Adrenal gland (tissue), 12 donors: Measurements from ENCODE around the gene RRAD. TPM values are rescaled to one million over a fixed set of nuclear protein-coding genes. Genes with fewer than 3 reads are reported as not detected.

ENCODE experiments used
- DNase-seq, 7 donors: peaks; one replicate each; pipeline ENCODE4 v3.0.0-alpha.2; 2019 to 2020
- H3K27ac ChIP-seq, 5 donors: fragments of 200-600 bp; sonication (generic) in 4 of 5; 1 replicate in 3 of 5; 2 replicates in 2 of 5; pipeline versions ENCODE4 v1.5.1 to v1.8.0; 2016 to 2020; ENCODE audit warnings: mild to moderate bottlenecking in 1 of 5
- H3K27me3 ChIP-seq: fragments of 200-600 bp; 2 replicates; pipeline ENCODE4 v1.8.0; 2021
- H3K36me3 ChIP-seq, 2 donors: fragments of 200-600 bp; replicated peaks in 1 of 2; 1 replicate in 1 of 2; 2 replicates in 1 of 2; pipeline versions ENCODE4 v1.5.1 to v1.8.0; 2018 to 2022
- H3K4me1 ChIP-seq, 2 donors: fragments of 200-600 bp; replicated peaks in 1 of 2; 1 replicate in 1 of 2; 2 replicates in 1 of 2; pipeline versions ENCODE4 v1.5.1 to v1.8.0; 2018 to 2021
- H3K4me3 ChIP-seq, 4 donors: fragments of 200-600 bp; sonication (generic) in 3 of 4; one replicate each; pipeline ENCODE4 v1.5.1; 2016 to 2018
- H3K9me3 ChIP-seq, 3 donors: fragments of 200-600 bp; sonication (generic) in 1 of 3; replicated peaks in 1 of 3; 1 replicate in 2 of 3; 2 replicates in 1 of 3; pipeline versions ENCODE4 v1.5.1 to v1.8.0; 2016 to 2021
- CTCF ChIP-seq, 6 experiments: fragments of 450-650 bp in 4 of 6; fragments of 200-600 bp in 2 of 6; sonication (generic) in 1 of 6; IDR thresholded peaks; 1 replicate in 5 of 6; 2 replicates in 1 of 6; pipeline versions ENCODE4 v1.5.1 to v1.8.0; 2016 to 2021; ENCODE audit warnings: antibody characterized with exemption in 6 of 6, mild to moderate bottlenecking in 2 of 6, moderate library complexity in 1 of 6
- POLR2A ChIP-seq, 2 donors: fragments of 450-650 bp; IDR thresholded peaks; one replicate each; pipeline ENCODE4 v1.6.1; 2017; ENCODE audit warnings: antibody characterized with exemption in 2 of 2, mild to moderate bottlenecking in 2 of 2, moderate library complexity in 1 of 2
- WGBS, 4 donors: extraction: QIAGEN DNeasy Blood & Tissue Kit in 2 of 4; methylation state at CpG; one replicate each; pipeline versions ENCODE4 v1.1.5 to v1.1.7; 2013 to 2017; 5-methylcytosine and 5-hydroxymethylcytosine counted together
- intact Hi-C, 2 donors: fragments of 100-400 bp; cut with DNase I; formaldehyde crosslinking; loops; one replicate each; pipeline versions ENCODE4 v1.14.1 to v1.15.0; 2022 to 2023
- polyA plus RNA-seq, 3 donors: library from polyadenylated mRNA; stranded (reverse); fragments of 200-250 nt in 2 of 3; fragments of 350-450 nt in 1 of 3; fragmentation: Illumina TruSeq in 1 of 3; extraction: RNeasy Lipid Tissue Mini Kit (QIAGEN cat#74804) in 1 of 3; gene quantifications; one replicate each; pipeline ENCODE4 v1.2.3, GENCODE V29; 2013 to 2014
- total RNA-seq, 9 donors: library from RNA; depleted of rRNA in 4 of 9; stranded (reverse); fragments of >200 nt in 4 of 9; fragments of 120-200 nt in 1 of 9; fragmentation: NEBNext Ultra II Directional in 1 of 9; extraction: Animal tissue kit (Norgen Biotek cat#: 25700) in 1 of 9; gene quantifications; one replicate each; pipeline versions ENCODE4 v1.1.0 to v1.2.4, GENCODE V29; 2013 to 2023
- donor health status: healthy with polysubstance abuse.
- donor health status: Bipolar disorder and iron deficiency.
- donor health status: DM: yes; HTN: yes; CAD: no.
- donor health status: DM: no; HTN: no; CAD: no.
- donor health status: DM: no; HTN: no; CAD: no.
- donor health status: DM: yes; HTN: yes; CAD: no.

The RRAD gene
- total and polyA plus RNA-seq, 12 donors, result 0.22 to 52.5 (median 13.0) TPM

DNA sequence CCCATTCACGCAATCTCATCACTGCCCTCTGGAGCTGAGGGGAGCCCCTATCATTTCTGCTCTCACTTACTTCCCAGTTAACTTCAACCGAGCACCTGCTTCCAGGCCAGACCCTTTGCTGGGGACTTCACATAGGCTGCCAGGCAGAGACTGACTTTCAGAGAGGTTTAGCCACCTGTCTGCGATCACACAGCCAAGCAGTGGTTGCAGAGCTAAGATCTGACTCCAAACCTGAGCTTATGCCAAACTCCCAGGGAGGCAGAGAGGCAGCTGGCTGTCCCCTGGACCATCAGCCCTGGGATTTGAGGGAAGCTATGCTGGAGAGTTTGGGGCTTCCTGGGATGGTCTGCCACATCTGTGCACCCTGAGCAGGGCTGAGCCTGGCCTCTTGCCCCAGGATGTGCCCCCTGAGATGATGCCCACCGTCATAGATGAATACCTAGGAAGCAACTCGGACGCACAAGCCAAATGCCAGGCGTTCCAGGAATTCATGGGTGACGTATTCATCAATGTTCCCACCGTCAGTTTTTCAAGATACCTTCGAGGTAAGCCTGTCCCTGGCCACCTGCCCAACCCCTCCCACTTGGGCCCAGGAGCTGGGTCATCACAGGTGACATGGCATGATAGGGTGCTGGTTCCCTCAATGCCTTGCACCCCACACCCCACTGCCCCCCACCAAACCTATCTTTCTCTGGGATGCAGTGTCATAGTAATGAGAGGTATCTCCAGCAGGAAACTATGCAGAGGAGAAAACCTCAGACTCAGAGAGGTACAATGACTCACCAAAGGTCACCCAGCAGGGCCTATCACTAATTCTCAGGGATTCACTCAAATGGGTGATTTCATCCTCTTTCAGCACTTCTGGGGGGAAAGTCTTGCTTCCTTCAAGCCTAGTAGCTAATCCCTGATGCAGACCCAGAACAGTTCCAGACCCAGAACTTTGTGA lies 45.7 kb upstream of the RRAD start:
- TF ChIP-seq CTCF (IDR thresholded peaks at IDR 0.05) (no peak), POLR2A (IDR thresholded peaks at IDR 0.05) (no peak)
- H3K27me3 ChIP-seq, result no peaks in the 10 kb centered on the region
- DNase-seq, result no peak
- H3K27ac ChIP-seq, result no peak overlapping the region
- H3K9me3 ChIP-seq, result no peaks in the 10 kb centered on the region
- peaks cover 0 to 5% of the 10 kb centered on the region in 2 donors for H3K4me1 ChIP-seq
- no peak overlapping the region for H3K4me3 ChIP-seq
- H3K36me3 ChIP-seq, result no peaks in the 10 kb centered on the region
- 76 to 86% (median 78%) methylated on average over 6 to 10 of the region's 10 CpGs for WGBS, 4 donors
- intact Hi-C loops, result no loop called here

GRCh38 chr16:66968847-66969246 lies 43.5 kb upstream of the RRAD start:
- WGBS, 4 donors, result 43 to 67% (median 53%) methylated on average over 1 to 5 of the region's 5 CpGs
- H3K27me3 ChIP-seq, result no peaks in the 10 kb centered on the region
- intact Hi-C loops, result no loop called here
- H3K4me1 ChIP-seq, result peaks cover 0 to 5% of the 10 kb centered on the region in 2 donors
- no peaks in the 10 kb centered on the region for H3K36me3 ChIP-seq
- H3K27ac ChIP-seq, result peak overlapping the region in 1 of 5 donors; percentile 22
- DNase-seq, result peak in 6 of 7 donors; percentile 74 to 86 (median 80)
- no peak for TF ChIP-seq POLR2A (IDR thresholded peaks at IDR 0.05)
- no peak for TF ChIP-seq CTCF (IDR thresholded peaks at IDR 0.05)
- H3K9me3 ChIP-seq, result no peaks in the 10 kb centered on the region
- H3K4me3 ChIP-seq, result no peak overlapping the region

DNA sequence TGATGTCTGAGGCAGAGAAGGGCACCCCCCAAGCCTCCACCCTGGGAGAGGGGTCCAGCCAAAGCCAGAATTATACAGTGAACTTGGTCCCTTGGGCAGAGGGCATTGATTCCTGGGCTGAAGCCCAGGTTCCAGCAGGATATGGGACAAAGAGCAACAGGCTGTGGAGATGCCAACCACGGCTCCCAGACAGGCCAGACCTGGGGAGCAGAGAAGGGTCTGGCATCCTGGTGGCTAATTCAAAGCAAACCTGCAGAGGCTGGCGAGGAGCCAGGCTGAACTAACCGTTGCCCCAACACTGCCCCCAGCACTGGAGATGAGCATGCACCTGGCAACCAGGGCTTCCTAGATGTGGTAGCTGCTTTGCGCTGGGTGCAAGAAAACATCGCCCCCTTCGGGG lies 38.7 kb upstream of the RRAD start:
- 64 to 71% (median 71%) methylated on average over 3 to 6 of the region's 6 CpGs; no CpG with 5 or more reads in 1 of the 4 donors for WGBS, 4 donors
- intact Hi-C loops, result no loop called here
- H3K4me3 ChIP-seq, result no peak overlapping the region
- H3K27me3 ChIP-seq, result no peaks in the 10 kb centered on the region
- peaks cover 0 to 5% of the 10 kb centered on the region in 2 donors for H3K4me1 ChIP-seq
- no peaks in the 10 kb centered on the region for H3K9me3 ChIP-seq
- no peaks in the 10 kb centered on the region for H3K36me3 ChIP-seq
- no peak for DNase-seq
- no peak for TF ChIP-seq CTCF (IDR thresholded peaks at IDR 0.05)
- TF ChIP-seq POLR2A (IDR thresholded peaks at IDR 0.05), result no peak
- H3K27ac ChIP-seq, result no peak overlapping the region

- no peak for DNase-seq
- H3K27me3 ChIP-seq, result no peaks in the 10 kb centered on the region
- H3K4me1 ChIP-seq, result no peaks in the 10 kb centered on the region
- no peaks in the 10 kb centered on the region for H3K9me3 ChIP-seq
- H3K36me3 ChIP-seq, result no peaks in the 10 kb centered on the region
- intact Hi-C loops, result no loop called here
- 53 to 76% (median 56%) methylated on average over 5 of the region's 5 CpGs for WGBS, 4 donors
- H3K27ac ChIP-seq, result no peak overlapping the region
- TF ChIP-seq POLR2A (IDR thresholded peaks at IDR 0.05), result no peak
- no peak for TF ChIP-seq CTCF (IDR thresholded peaks at IDR 0.05)
- H3K4me3 ChIP-seq, result no peak overlapping the region
Observed at GRCh38 chr16:66961914-66962313, 36.6 kb upstream of the RRAD start.
